Kidney epithelial cell (primary cell): ENCODE measurements around the gene DAG1. TPM values are rescaled to one million over a fixed set of nuclear protein-coding genes. Genes with fewer than 3 reads are reported as not detected.
A peak's percentile ranks its signal among the peaks of the same experiment; 100 is the strongest.

Experiments used
- DNase-seq: peaks from one replicate; pipeline ENCODE4 v3.0.0-alpha.2; 2010; ENCODE audit warnings: low read depth
- H3K27me3 ChIP-seq: 2 replicates; pipeline ENCODE4 v1.6.0; 2011; ENCODE audit warnings: low read length; ENCODE audit not compliant: control insufficient read depth, insufficient read depth
- H3K36me3 ChIP-seq: 2 replicates; pipeline ENCODE4 v1.5.1; 2011; ENCODE audit warnings: low read length; ENCODE audit not compliant: control insufficient read depth, insufficient read depth
- H3K4me3 ChIP-seq: 2 replicates; pipeline ENCODE4 v1.5.1; 2011; ENCODE audit warnings: low read depth, mild to moderate bottlenecking, control low read depth, low read length
- total RNA-seq: library from RNA; depleted of rRNA; stranded (reverse); fragments of >200 nt; gene quantifications from 2 replicates; pipeline ENCODE4 v1.2.3, GENCODE V29; 2015
- TF ChIP-seq, protein P1 (sequence below): IDR thresholded peaks from 2 replicates; pipeline ENCODE4 v1.5.1; 2011; ENCODE audit warnings: mild to moderate bottlenecking, moderate library complexity, low read length, control low read depth, inconsistent platforms; ENCODE audit not compliant: insufficient read depth, poor library complexity, severe bottlenecking

Gene DAG1
- total RNA-seq, 1 donor from 2014 or later, result 59.7 TPM

- TF ChIP-seq, protein P1, sequence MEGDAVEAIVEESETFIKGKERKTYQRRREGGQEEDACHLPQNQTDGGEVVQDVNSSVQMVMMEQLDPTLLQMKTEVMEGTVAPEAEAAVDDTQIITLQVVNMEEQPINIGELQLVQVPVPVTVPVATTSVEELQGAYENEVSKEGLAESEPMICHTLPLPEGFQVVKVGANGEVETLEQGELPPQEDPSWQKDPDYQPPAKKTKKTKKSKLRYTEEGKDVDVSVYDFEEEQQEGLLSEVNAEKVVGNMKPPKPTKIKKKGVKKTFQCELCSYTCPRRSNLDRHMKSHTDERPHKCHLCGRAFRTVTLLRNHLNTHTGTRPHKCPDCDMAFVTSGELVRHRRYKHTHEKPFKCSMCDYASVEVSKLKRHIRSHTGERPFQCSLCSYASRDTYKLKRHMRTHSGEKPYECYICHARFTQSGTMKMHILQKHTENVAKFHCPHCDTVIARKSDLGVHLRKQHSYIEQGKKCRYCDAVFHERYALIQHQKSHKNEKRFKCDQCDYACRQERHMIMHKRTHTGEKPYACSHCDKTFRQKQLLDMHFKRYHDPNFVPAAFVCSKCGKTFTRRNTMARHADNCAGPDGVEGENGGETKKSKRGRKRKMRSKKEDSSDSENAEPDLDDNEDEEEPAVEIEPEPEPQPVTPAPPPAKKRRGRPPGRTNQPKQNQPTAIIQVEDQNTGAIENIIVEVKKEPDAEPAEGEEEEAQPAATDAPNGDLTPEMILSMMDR, result no peak
- H3K27me3 ChIP-seq, result no peaks in the 10 kb centered on the region
- H3K36me3 ChIP-seq, result peaks cover 2% of the 10 kb centered on the region
- no peak for DNase-seq
- H3K4me3 ChIP-seq, result no peak overlapping the region
These were observed 63.0 kb downstream of the DAG1 start for GRCh38 chr3:49533031-49533430.

GRCh38 chr3:49533786-49534519 is 63.9 kb downstream of the DAG1 start:
- peaks cover 2% of the 10 kb centered on the region for H3K36me3 ChIP-seq
- no peak for DNase-seq
- TF ChIP-seq, protein P1, result no peak
- no peak overlapping the region for H3K4me3 ChIP-seq
- no peaks in the 10 kb centered on the region for H3K27me3 ChIP-seq

GRCh38 chr3:49534581-49535441 is 64.7 kb downstream of the DAG1 start:
- peak; percentile 51 for DNase-seq

DNA sequence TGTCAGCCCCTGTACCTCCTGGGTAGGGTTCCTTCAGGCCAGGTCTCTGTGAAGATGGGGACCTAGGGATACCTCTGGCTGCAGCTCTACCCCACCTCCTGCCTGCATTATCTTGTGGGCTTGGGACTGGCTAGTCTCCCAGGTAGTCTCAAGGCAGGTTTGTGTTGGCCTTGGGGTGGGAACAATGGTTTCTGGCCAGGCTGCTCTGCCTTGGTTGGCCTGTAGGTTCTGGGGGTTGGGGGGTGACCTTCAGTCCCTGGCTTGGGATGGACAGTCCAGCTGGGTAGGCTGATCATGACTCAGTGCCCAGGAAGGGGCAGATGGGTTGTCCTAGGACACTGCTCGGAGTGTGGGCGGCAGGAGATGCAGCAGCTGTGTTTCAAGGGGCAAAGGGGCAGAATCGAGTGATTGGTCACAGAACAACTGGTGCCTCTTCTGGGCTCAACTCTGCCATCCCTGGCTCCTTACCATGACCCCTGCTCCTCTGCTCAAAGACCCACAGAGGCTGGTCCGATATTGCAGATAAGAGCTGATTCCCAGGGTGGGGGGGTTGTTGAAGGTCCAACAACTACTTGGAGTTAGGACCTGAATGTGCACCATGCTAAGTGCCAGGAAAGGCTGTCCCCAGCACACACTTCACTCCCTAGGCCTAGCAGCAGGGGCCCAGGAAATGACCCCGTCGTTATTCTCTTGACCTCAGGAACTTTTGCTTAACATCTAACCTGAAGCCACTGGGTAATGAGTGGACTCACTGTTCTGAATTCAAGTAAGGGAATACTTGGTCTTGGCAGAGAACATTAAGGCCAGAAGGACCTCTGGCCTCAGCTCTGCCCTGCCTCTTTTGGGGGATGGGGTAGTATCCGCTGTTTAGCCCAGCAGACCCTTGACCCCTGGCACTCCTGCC is 66.2 kb downstream of the DAG1 start:
- TF ChIP-seq, protein P1, result no peak
- peaks cover 2% of the 10 kb centered on the region for H3K36me3 ChIP-seq
- no peaks in the 10 kb centered on the region for H3K27me3 ChIP-seq
- DNase-seq, result no peak
- no peak overlapping the region for H3K4me3 ChIP-seq

More at GRCh38 chr3:49534581-49535441, 64.7 kb downstream of the DAG1 start:
- peaks cover 2% of the 10 kb centered on the region for H3K36me3 ChIP-seq
- H3K27me3 ChIP-seq, result no peaks in the 10 kb centered on the region
- TF ChIP-seq, protein P1, result no peak
- no peak overlapping the region for H3K4me3 ChIP-seq

- TF ChIP-seq, protein P1, result no peak
- no peak for DNase-seq
These were observed 66.9 kb downstream of the DAG1 start for GRCh38 chr3:49536875-49537533.

More at GRCh38 chr3:49536875-49537533, 66.9 kb downstream of the DAG1 start:
- Histone ChIP-seq H3K36me3 (no peaks in the 10 kb centered on the region), H3K27me3 (no peaks in the 10 kb centered on the region), H3K4me3 (no peak overlapping the region)
